HepG2 (cell line): ENCODE data around the gene CEP44. TPM values are rescaled to one million over a fixed set of nuclear protein-coding genes. Genes with fewer than 3 reads are reported as not detected.
"Not testable (repeated sequence)": the region's sequence is repeated elsewhere in the genome, so short reads cannot be mapped to it uniquely, and the experiment has no call there.

Source experiments
- ATAC-seq: fragments of 200-7000 bp; cut with Tn5 transposase; 3 replicates; pipeline ENCODE4 v1.9.1; 2020; ENCODE audit warnings: mild to moderate bottlenecking, moderate library complexity
- BruUV-seq: library from RNA; stranded (reverse); fragments of 400-500 nt; replicated peaks from 2 replicates; lab custom pipeline; 2021; lab: Mats Ljungman, UMichigan
- CTCF ChIA-PET: fragments of 300-600 bp; formaldehyde crosslinking; extraction: SDS; loops from one replicate; lab custom pipeline; 2021; ENCODE audit warnings: low total read pairs, inconsistent platforms, low intra/inter-chr PET ratio; lab: Yijun Ruan, JAX
- POLR2A ChIA-PET: fragments of 350-600 bp; sonication (Branson Sonifier 250); formaldehyde crosslinking; loops from one replicate; lab custom pipeline; 2020; ENCODE audit warnings: antibody characterized with exemption, inconsistent platforms; lab: Yijun Ruan, JAX
- DNase-seq: peaks from one replicate; pipeline ENCODE4 v3.0.0-alpha.2; 2015; ENCODE audit warnings: low spot score
- FAIRE-seq: peaks from 3 replicates; lab custom pipeline; 2011; peaks lifted over from hg19 to GRCh38; lab: Jason Lieb, UNC
- H2AFZ ChIP-seq: one replicate; pipeline ENCODE4 v1.6.1; 2011; ENCODE audit warnings: low read length, inconsistent platforms
- H3K27ac ChIP-seq: fragments of 300-600 bp; 3 replicates; pipeline ENCODE4 v1.8.0; 2011; ENCODE audit warnings: mixed run types, mild to moderate bottlenecking, mixed read lengths, low read length, inconsistent platforms; ENCODE audit not compliant: insufficient read depth; ENCODE audit errors: extremely low read length
- H3K27me3 ChIP-seq, 2 experiments: fragments of 200-600 bp in 1 of 2; 2 replicates in 1 of 2; 3 replicates in 1 of 2; pipeline versions ENCODE4 v1.6.0 to v1.8.0; 2011; ENCODE audit warnings: low read length in 2 of 2, mild to moderate bottlenecking in 2 of 2, moderate library complexity in 2 of 2, inconsistent platforms in 1 of 2; ENCODE audit not compliant: insufficient read depth in 2 of 2, control insufficient read depth in 1 of 2
- H3K36me3 ChIP-seq, 2 experiments: fragments of 200-600 bp in 1 of 2; replicated peaks in 1 of 2; 2 replicates in 1 of 2; 3 replicates in 1 of 2; pipeline versions ENCODE4 v1.5.1 to v1.8.0; 2011; ENCODE audit warnings: low read length in 2 of 2, inconsistent platforms in 1 of 2; ENCODE audit not compliant: insufficient read depth in 2 of 2, control insufficient read depth in 1 of 2
- H3K4me1 ChIP-seq: 2 replicates; pipeline ENCODE4 v1.5.1; 2012; ENCODE audit warnings: low read length, inconsistent platforms; ENCODE audit not compliant: insufficient read depth
- H3K4me2 ChIP-seq: 2 replicates; pipeline ENCODE4 v1.6.0; 2011; ENCODE audit warnings: low read depth, low read length, inconsistent platforms
- H3K4me3 ChIP-seq, 3 experiments: fragments of 200-600 bp in 1 of 3; sonication (generic), shearing (Covaris generic) in 1 of 3; replicated peaks in 1 of 3; 2 replicates each; pipeline ENCODE4 v1.5.1; 2011 to 2016; ENCODE audit warnings: low read length in 3 of 3, inconsistent platforms in 2 of 3, low read depth in 2 of 3, mild to moderate bottlenecking in 2 of 3, control low read depth in 1 of 3, mixed read lengths in 1 of 3; ENCODE audit not compliant: insufficient read depth in 1 of 3
- H3K79me2 ChIP-seq: one replicate; pipeline ENCODE4 v1.6.1; 2011; ENCODE audit warnings: low read length, inconsistent platforms; ENCODE audit not compliant: insufficient read depth
- H3K9ac ChIP-seq: 2 replicates; pipeline ENCODE4 v1.6.0; 2011; ENCODE audit warnings: mild to moderate bottlenecking, low read depth, low read length, inconsistent platforms; ENCODE audit not compliant: insufficient read depth
- H3K9me3 ChIP-seq: 2 replicates; pipeline ENCODE4 v1.5.1; 2012; ENCODE audit warnings: mild to moderate bottlenecking, low read length
- H4K20me1 ChIP-seq: 2 replicates; pipeline ENCODE4 v1.6.0; 2011; ENCODE audit warnings: inconsistent platforms, mild to moderate bottlenecking, low read length, moderate library complexity; ENCODE audit not compliant: insufficient read depth
- ASH2L ChIP-seq: fragments of 300-600, 200-600 bp; sonication (generic); IDR thresholded peaks from 2 replicates; pipeline ENCODE4 v1.7.0; 2017; ENCODE audit warnings: low read depth, mild to moderate bottlenecking, moderate library complexity, mixed read lengths, low read length; ENCODE audit not compliant: insufficient read length
- ZFP36L1 ChIP-seq: sonication (generic); formaldehyde crosslinking; IDR thresholded peaks from 2 replicates; pipeline ENCODE4 v1.8.0; 2022; ENCODE audit warnings: mild to moderate bottlenecking, missing genetic modification reagents, moderate library complexity
- ZNF282 ChIP-seq: fragments of 450-650 bp; IDR thresholded peaks from 2 replicates; pipeline ENCODE4 v1.6.1; 2018; ENCODE audit not compliant: partially characterized antibody
- whole genome bisulfite sequencing: methylation state at CpG from one replicate; pipeline ENCODE4 v1.1.6; 2017; ENCODE audit warnings: low lambda C conversion rate; 5-methylcytosine and 5-hydroxymethylcytosine counted together
- in situ Hi-C: cut with HindIII; loops from 2 replicates; pipeline ENCODE4 v1.10.0; 2017; ENCODE audit warnings: low pct_unique_long_range_greater_than_20kb; ENCODE audit not compliant: extremely low pct_ligation_motif_present
- intact Hi-C: fragments of 100-400 bp; cut with micrococcal nuclease; formaldehyde crosslinking; loops from one replicate; pipeline ENCODE4 v1.10.0; 2022; ENCODE audit not compliant: unreplicated experiment
- polyA plus RNA-seq, 8 experiments: library from polyadenylated mRNA; depleted of rRNA in 3 of 8; stranded (reverse) in 7 of 8; unstranded in 1 of 8; fragments of >200 nt; fragmentation: Illumina TruSeq in 4 of 8; extraction: Trizol in 4 of 8; gene quantifications; 2 replicates each; pipeline versions ENCODE4 v1.2.1 to v1.2.3, GENCODE V29; 2011 to 2016; ENCODE audit warnings: low read depth in 4 of 8, missing spikeins in 1 of 8, mixed read lengths in 1 of 8; ENCODE audit not compliant: insufficient read depth in 1 of 8
- total RNA-seq, 5 experiments: library from RNA; depleted of rRNA; stranded (reverse); fragments of >200 nt; fragmentation: Illumina TruSeq; extraction: Trizol; gene quantifications; 2 replicates each; pipeline ENCODE4 v1.2.3, GENCODE V29; 2016; ENCODE audit warnings: low read depth in 1 of 5

Gene CEP44
- total and polyA plus RNA-seq, 2 of the 13 experiments (the other 11 are each of a cell fraction or from before 2014, with no cell fraction given): 5.5 to 11.9 TPM

DNA sequence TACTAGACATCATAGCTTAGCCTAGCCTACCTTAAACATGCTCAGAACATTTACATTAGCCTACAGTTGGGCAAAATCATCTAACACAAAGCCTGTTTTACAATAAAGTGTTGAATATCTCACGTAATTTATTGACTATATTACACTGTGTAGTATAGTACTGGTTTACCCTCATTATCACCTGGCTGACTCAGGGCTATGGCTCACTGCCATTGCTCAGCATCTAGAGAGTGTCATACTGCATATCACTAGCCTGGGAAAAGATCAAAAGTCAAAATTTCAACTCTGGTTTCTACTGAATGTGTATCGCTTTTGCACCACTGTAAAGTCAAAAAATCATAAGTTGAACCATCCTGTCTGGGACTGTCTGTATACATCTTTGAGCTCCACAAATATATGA, 78.6 kb downstream of the CEP44 start:
- no peak for FAIRE-seq
- CTCF ChIA-PET: no interaction called here
- intact Hi-C loops: loop anchor here (10.0 kb wide), 1 partner anchor 1172 kb away; no protein-coding TSS in a partner anchor

DNA sequence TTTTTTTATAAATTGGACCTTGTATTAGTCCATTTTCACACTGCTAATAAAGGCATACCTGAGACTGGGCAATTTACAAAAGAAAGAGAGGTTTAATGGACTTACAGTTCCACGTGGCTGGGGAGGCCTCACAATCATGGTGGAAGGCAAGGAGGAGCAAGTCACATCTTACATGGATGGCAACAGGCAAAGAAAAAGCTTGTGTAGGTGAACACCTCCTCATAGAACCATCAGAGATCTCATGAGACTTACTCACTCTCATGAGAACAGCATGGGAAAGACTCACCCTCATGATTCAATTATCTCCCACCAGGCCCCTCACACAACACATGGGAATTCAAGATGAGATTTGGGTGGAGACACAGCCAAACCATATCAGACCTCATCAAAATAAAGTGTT, 80.1 kb downstream of the CEP44 start:
- H3K9ac ChIP-seq, BruUV-seq, CTCF ChIA-PET, H4K20me1 ChIP-seq, H3K4me3 ChIP-seq, H3K4me1 ChIP-seq, ATAC-seq, H3K36me3 ChIP-seq, H3K27ac ChIP-seq, H3K79me2 ChIP-seq, H3K9me3 ChIP-seq, H2AFZ ChIP-seq, DNase-seq, H3K27me3 ChIP-seq, FAIRE-seq, H3K4me2 ChIP-seq, POLR2A ChIA-PET: not testable (repeated sequence)
- in situ Hi-C loops (loop anchor here (5.0 kb wide), 1 partner anchor 354 kb away; no protein-coding TSS in a partner anchor), intact Hi-C loops (loop anchor here (10.0 kb wide), 1 partner anchor 1171 kb away; no protein-coding TSS in a partner anchor)
- WGBS: 0% methylated on average over 1 of the region's 1 CpG

More for the DNA sequence above, 78.6 kb downstream of the CEP44 start:
- Histone ChIP-seq H3K36me3 (no peaks in the 10 kb centered on the region), H2AFZ (no peak overlapping the region), H3K4me3 (no peak overlapping the region), H3K9ac (no peak overlapping the region), H3K27me3 (no peaks in the 10 kb centered on the region; a peak in 1 of 5 replicates)
- in situ Hi-C loops: loop anchor here (5.0 kb wide), 1 partner anchor 355 kb away; no protein-coding TSS in a partner anchor
- no TSS peak for BruUV-seq
- TF ChIP-seq ZFP36L1 (CRISPR knock-in tag) (no peak), ZNF282 (no peak), ASH2L (no peak)
- TF ChIP-seq, all 625 proteins: peak for 0
- Histone ChIP-seq H3K4me1 (no peaks in the 10 kb centered on the region), H3K79me2 (no peaks in the 10 kb centered on the region), H4K20me1 (no peaks in the 10 kb centered on the region), H3K9me3 (no peaks in the 10 kb centered on the region), H3K27ac (no peak overlapping the region), H3K4me2 (no peak overlapping the region)
- no peak for ATAC-seq
- DNase-seq: no peak
- POLR2A ChIA-PET: no interaction called here
- WGBS: 2% methylated on average over 2 of the region's 2 CpGs
